Neural cell (in vitro differentiated cells): ENCODE results near the gene LRRC46. TPM values are rescaled to one million over a fixed set of nuclear protein-coding genes. Genes with fewer than 3 reads are reported as not detected.

Experiments used
- H2AFZ ChIP-seq: fragments of 200-600, 300-800 bp; sonication (generic), shearing (Covaris generic); 2 replicates; pipeline ENCODE4 v1.6.0; 2014; ENCODE audit warnings: low read depth, mild to moderate bottlenecking, antibody characterized with exemption, low read length, moderate library complexity
- H3F3A ChIP-seq: fragments of 200-600 bp; shearing (Covaris generic); 2 replicates; pipeline ENCODE4 v1.6.1; 2016; ENCODE audit warnings: mild to moderate bottlenecking, moderate library complexity, mixed read lengths, antibody characterized with exemption, low read length; ENCODE audit not compliant: insufficient read depth, poor library complexity, severe bottlenecking
- H3K27ac ChIP-seq: fragments of 200-600, 300-800 bp; sonication (generic), shearing (Covaris generic); 2 replicates; pipeline ENCODE4 v1.5.1; 2014; ENCODE audit warnings: mild to moderate bottlenecking, low read length, moderate library complexity
- H3K27me3 ChIP-seq: fragments of 300-800, 200-600 bp; sonication (generic), shearing (Covaris generic); 2 replicates; pipeline ENCODE4 v1.6.0; 2014; ENCODE audit warnings: mild to moderate bottlenecking, low read depth, low read length, moderate library complexity; ENCODE audit not compliant: insufficient read depth
- H3K36me3 ChIP-seq: fragments of 300-800, 200-600 bp; sonication (generic), shearing (Covaris generic); 2 replicates; pipeline ENCODE4 v1.5.1; 2014; ENCODE audit warnings: mild to moderate bottlenecking, antibody characterized with exemption, low read length, moderate library complexity; ENCODE audit not compliant: insufficient read depth
- H3K4me2 ChIP-seq: fragments of 300-800, 200-600 bp; sonication (generic), shearing (Covaris generic); 2 replicates; pipeline ENCODE4 v1.6.0; 2014; ENCODE audit warnings: mild to moderate bottlenecking, low read length
- H3K4me3 ChIP-seq: fragments of 300-800, 200-600 bp; sonication (generic), shearing (Covaris generic); 2 replicates; pipeline ENCODE4 v1.5.1; 2014; ENCODE audit warnings: mild to moderate bottlenecking, low read length, moderate library complexity
- H3K79me2 ChIP-seq: fragments of 200-600 bp; shearing (Covaris generic); replicated peaks from 2 replicates; pipeline ENCODE4 v1.6.0; 2014; ENCODE audit warnings: mild to moderate bottlenecking, low read length, moderate library complexity; ENCODE audit not compliant: insufficient read depth
- H3K9ac ChIP-seq: fragments of 300-800, 200-600 bp; sonication (generic), shearing (Covaris generic); 2 replicates; pipeline ENCODE4 v1.6.1; 2016; ENCODE audit warnings: mild to moderate bottlenecking, low read length, mixed read lengths
- H3K9me2 ChIP-seq: fragments of 200-600 bp; shearing (Covaris generic); 2 replicates; pipeline ENCODE4 v1.6.1; 2016; ENCODE audit warnings: mild to moderate bottlenecking, low read length, mixed read lengths; ENCODE audit not compliant: insufficient read depth
- H3K9me3 ChIP-seq: fragments of 200-600, 300-800 bp; sonication (generic), shearing (Covaris generic); 2 replicates; pipeline ENCODE4 v1.6.1; 2016; ENCODE audit warnings: mild to moderate bottlenecking, mixed run types, low read length, moderate library complexity, mixed read lengths
- H4K20me1 ChIP-seq: fragments of 200-600 bp; shearing (Covaris generic); 2 replicates; pipeline ENCODE4 v1.6.1; 2016; ENCODE audit warnings: mild to moderate bottlenecking, mixed run types; ENCODE audit not compliant: insufficient read depth
- CTCF ChIP-seq: fragments of 450-650 bp; IDR thresholded peaks from 2 replicates; pipeline ENCODE4 v1.5.1; 2014; ENCODE audit warnings: antibody characterized with exemption, mild to moderate bottlenecking, moderate library complexity; ENCODE audit not compliant: poor library complexity, severe bottlenecking
- EP300 ChIP-seq: fragments of 450-650 bp; conservative IDR thresholded peaks from 2 replicates; pipeline ENCODE4 v1.6.1; 2014; ENCODE audit warnings: antibody characterized with exemption, mild to moderate bottlenecking, moderate library complexity; ENCODE audit not compliant: poor library complexity, severe bottlenecking
- EZH2 ChIP-seq: fragments of 200-600, 300-800 bp; shearing (Covaris generic), sonication (generic); IDR thresholded peaks from 2 replicates; pipeline ENCODE4 v1.6.1; 2014; ENCODE audit warnings: antibody characterized with exemption, low read length, borderline replicate concordance, mild to moderate bottlenecking; ENCODE audit not compliant: insufficient read depth, poor library complexity, severe bottlenecking
- MXI1 ChIP-seq: fragments of 450-650 bp; conservative IDR thresholded peaks from 2 replicates; pipeline ENCODE4 v1.6.1; 2014; ENCODE audit warnings: antibody characterized with exemption, mild to moderate bottlenecking; ENCODE audit not compliant: poor library complexity, severe bottlenecking
- POLR2AphosphoS5 ChIP-seq: IDR thresholded peaks from 2 replicates; pipeline ENCODE4 v1.6.1; 2012
- RAD21 ChIP-seq: fragments of 450-650 bp; conservative IDR thresholded peaks from 2 replicates; pipeline ENCODE4 v1.6.1; 2014; ENCODE audit warnings: antibody characterized with exemption, mild to moderate bottlenecking, moderate library complexity
- REST ChIP-seq: IDR thresholded peaks from 2 replicates; pipeline ENCODE4 v1.6.1; 2012; ENCODE audit warnings: borderline replicate concordance
- SMC3 ChIP-seq: fragments of 450-650 bp; conservative IDR thresholded peaks from 2 replicates; pipeline ENCODE4 v1.6.1; 2014; ENCODE audit warnings: antibody characterized with exemption, mild to moderate bottlenecking, moderate library complexity; ENCODE audit not compliant: poor library complexity
- TAF1 ChIP-seq: IDR thresholded peaks from 2 replicates; pipeline ENCODE4 v1.6.1; 2012; ENCODE audit warnings: low read depth
- polyA plus RNA-seq: library from polyadenylated mRNA; depleted of rRNA; stranded (reverse); fragments of >200 nt; gene quantifications from 2 replicates; pipeline ENCODE4 v1.2.3, GENCODE V29; 2014

Gene LRRC46
- polyA plus RNA-seq, 1 donor from 2014 or later, result 0.12 TPM

GRCh38 chr17:47806026-47806912, 25.2 kb upstream of the LRRC46 start:
- peaks cover 6% of the 10 kb centered on the region for H3K27me3 ChIP-seq
- H3K4me3 ChIP-seq, result no peak overlapping the region
- H2AFZ ChIP-seq, result no peak overlapping the region
- no peak for TF ChIP-seq RAD21
- no peak for TF ChIP-seq EZH2
- no peak for TF ChIP-seq MXI1
- TF ChIP-seq EP300, result no peak
- TF ChIP-seq TAF1, result no peak
- TF ChIP-seq CTCF, result no peak
- no peak for TF ChIP-seq SMC3
- no peak for TF ChIP-seq REST
- no peak for TF ChIP-seq POLR2AphosphoS5
- no peak overlapping the region for H3K9ac ChIP-seq
- H3F3A ChIP-seq, result no peaks in the 10 kb centered on the region
- H3K9me2 ChIP-seq, result no peaks in the 10 kb centered on the region
- no peaks in the 10 kb centered on the region for H3K9me3 ChIP-seq
- H4K20me1 ChIP-seq, result no peaks in the 10 kb centered on the region
- no peak overlapping the region for H3K27ac ChIP-seq
- no peak overlapping the region for H3K4me2 ChIP-seq
- H3K79me2 ChIP-seq, result no peaks in the 10 kb centered on the region
- no peaks in the 10 kb centered on the region for H3K36me3 ChIP-seq

GRCh38 chr17:47806913-47807255, 24.6 kb upstream of the LRRC46 start:
- Histone ChIP-seq H2AFZ (no peak overlapping the region), H3K9me2 (no peaks in the 10 kb centered on the region), H3K4me3 (no peak overlapping the region), H3K9me3 (no peaks in the 10 kb centered on the region), H3K9ac (no peak overlapping the region), H3K36me3 (no peaks in the 10 kb centered on the region), H3K4me2 (no peak overlapping the region), H3K27ac (no peak overlapping the region), H4K20me1 (no peaks in the 10 kb centered on the region), H3K79me2 (no peaks in the 10 kb centered on the region), H3K27me3 (no peaks in the 10 kb centered on the region), H3F3A (no peaks in the 10 kb centered on the region)
- TF ChIP-seq EZH2 (no peak), POLR2AphosphoS5 (no peak), REST (no peak), MXI1 (no peak), CTCF (no peak), RAD21 (no peak)
